ENCODE measurements around the gene COL12A1.

DNA sequence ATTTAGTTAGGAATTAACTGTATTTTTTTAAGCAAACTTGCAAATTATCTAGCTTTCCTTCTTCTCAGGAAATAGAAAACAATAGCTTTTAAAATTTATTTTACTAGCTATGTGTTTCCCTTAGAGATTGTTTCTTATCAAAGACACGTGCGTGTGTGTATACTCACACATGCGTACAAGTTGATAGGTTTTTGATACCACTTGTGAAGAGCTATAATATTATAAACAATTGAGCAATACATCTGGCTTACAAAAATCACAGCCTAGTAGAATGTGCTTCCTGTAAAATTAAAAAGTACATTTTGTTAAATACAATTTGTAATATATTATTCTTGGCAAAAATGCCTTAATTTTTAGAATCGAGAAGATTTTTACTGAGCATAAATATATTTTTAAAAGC lies 33.9 kb downstream of the COL12A1 start:
- TF ChIP-seq, protein P1, sequence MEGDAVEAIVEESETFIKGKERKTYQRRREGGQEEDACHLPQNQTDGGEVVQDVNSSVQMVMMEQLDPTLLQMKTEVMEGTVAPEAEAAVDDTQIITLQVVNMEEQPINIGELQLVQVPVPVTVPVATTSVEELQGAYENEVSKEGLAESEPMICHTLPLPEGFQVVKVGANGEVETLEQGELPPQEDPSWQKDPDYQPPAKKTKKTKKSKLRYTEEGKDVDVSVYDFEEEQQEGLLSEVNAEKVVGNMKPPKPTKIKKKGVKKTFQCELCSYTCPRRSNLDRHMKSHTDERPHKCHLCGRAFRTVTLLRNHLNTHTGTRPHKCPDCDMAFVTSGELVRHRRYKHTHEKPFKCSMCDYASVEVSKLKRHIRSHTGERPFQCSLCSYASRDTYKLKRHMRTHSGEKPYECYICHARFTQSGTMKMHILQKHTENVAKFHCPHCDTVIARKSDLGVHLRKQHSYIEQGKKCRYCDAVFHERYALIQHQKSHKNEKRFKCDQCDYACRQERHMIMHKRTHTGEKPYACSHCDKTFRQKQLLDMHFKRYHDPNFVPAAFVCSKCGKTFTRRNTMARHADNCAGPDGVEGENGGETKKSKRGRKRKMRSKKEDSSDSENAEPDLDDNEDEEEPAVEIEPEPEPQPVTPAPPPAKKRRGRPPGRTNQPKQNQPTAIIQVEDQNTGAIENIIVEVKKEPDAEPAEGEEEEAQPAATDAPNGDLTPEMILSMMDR (IDR thresholded peaks at IDR 0.05): no peak
- TF ChIP-seq POLR2A (IDR thresholded peaks at IDR 0.05): no peak
